Stimulated activated CD4-positive, alpha-beta T cell treated with anti-CD3 and anti-CD28 coated beads, Interleukin-15, amount 100 ng/mL, for 1 hour (primary cell): Measurements from ENCODE around the gene CEMIP2.
"Not testable (repeated sequence)": the region's sequence is repeated elsewhere in the genome, so short reads cannot be mapped to it uniquely, and the experiment has no call there.

Experiments used
- DNase-seq, 2 donors: peaks; one replicate each; pipeline ENCODE4 v3.0.0-alpha.2; 2020; ENCODE audit warnings: low read depth in 1 of 2, low spot score in 1 of 2

CEMIP2 gene

GRCh38 chr9:71681104-71681707, 87.1 kb downstream of the CEMIP2 start:
- no peak for DNase-seq

GRCh38 chr9:71680189-71680980, 87.9 kb downstream of the CEMIP2 start:
- no peak for DNase-seq

- DNase-seq = no peak
Measured at GRCh38 chr9:71678999-71679398, 89.3 kb downstream of the CEMIP2 start.

- no peak for DNase-seq
Measured at GRCh38 chr9:71677209-71677608, 91.1 kb downstream of the CEMIP2 start.

- DNase-seq = no peak
Measured at GRCh38 chr9:71676460-71676859, 91.9 kb downstream of the CEMIP2 start.

GRCh38 chr9:71675857-71676165, 92.5 kb downstream of the CEMIP2 start:
- no peak for DNase-seq

- no peak for DNase-seq
Measured at GRCh38 chr9:71675105-71675856, 93.0 kb downstream of the CEMIP2 start.

- no peak for DNase-seq
Measured at GRCh38 chr9:71672573-71672972, 95.7 kb downstream of the CEMIP2 start.

GRCh38 chr9:71671289-71671688, 97.0 kb downstream of the CEMIP2 start:
- DNase-seq = no peak

- DNase-seq = no peak
Measured at GRCh38 chr9:71670121-71670520, 98.2 kb downstream of the CEMIP2 start.

GRCh38 chr9:71669284-71669995, 98.9 kb downstream of the CEMIP2 start:
- no peak for DNase-seq

GRCh38 chr9:71668717-71669116, 99.6 kb downstream of the CEMIP2 start:
- DNase-seq = no peak

- no peak for DNase-seq
Measured at GRCh38 chr9:71665247-71665646, 103.1 kb downstream of the CEMIP2 start.

- DNase-seq = no peak
Measured at GRCh38 chr9:71664566-71664965, 103.7 kb downstream of the CEMIP2 start.

GRCh38 chr9:71663931-71664459, 104.3 kb downstream of the CEMIP2 start:
- no peak for DNase-seq

GRCh38 chr9:71663216-71663615, 105.1 kb downstream of the CEMIP2 start:
- no peak for DNase-seq

- no peak for DNase-seq
Measured at GRCh38 chr9:71662082-71662481, 106.2 kb downstream of the CEMIP2 start.

GRCh38 chr9:71657276-71657675, 111.0 kb downstream of the CEMIP2 start:
- DNase-seq = not testable (repeated sequence)

GRCh38 chr9:71656496-71656895, 111.8 kb downstream of the CEMIP2 start:
- DNase-seq = no peak

GRCh38 chr9:71655778-71656177, 112.5 kb downstream of the CEMIP2 start:
- DNase-seq = no peak

- DNase-seq = no peak
Measured at GRCh38 chr9:71655141-71655540, 113.2 kb downstream of the CEMIP2 start.
